ENCODE measurements around the gene NR4A1. TPM values are rescaled to one million over a fixed set of nuclear protein-coding genes. Genes with fewer than 3 reads are reported as not detected.

Gene NR4A1
- total RNA-seq, 2 experiments from 2014 or later = 25.3 to 29.0 TPM

DNA sequence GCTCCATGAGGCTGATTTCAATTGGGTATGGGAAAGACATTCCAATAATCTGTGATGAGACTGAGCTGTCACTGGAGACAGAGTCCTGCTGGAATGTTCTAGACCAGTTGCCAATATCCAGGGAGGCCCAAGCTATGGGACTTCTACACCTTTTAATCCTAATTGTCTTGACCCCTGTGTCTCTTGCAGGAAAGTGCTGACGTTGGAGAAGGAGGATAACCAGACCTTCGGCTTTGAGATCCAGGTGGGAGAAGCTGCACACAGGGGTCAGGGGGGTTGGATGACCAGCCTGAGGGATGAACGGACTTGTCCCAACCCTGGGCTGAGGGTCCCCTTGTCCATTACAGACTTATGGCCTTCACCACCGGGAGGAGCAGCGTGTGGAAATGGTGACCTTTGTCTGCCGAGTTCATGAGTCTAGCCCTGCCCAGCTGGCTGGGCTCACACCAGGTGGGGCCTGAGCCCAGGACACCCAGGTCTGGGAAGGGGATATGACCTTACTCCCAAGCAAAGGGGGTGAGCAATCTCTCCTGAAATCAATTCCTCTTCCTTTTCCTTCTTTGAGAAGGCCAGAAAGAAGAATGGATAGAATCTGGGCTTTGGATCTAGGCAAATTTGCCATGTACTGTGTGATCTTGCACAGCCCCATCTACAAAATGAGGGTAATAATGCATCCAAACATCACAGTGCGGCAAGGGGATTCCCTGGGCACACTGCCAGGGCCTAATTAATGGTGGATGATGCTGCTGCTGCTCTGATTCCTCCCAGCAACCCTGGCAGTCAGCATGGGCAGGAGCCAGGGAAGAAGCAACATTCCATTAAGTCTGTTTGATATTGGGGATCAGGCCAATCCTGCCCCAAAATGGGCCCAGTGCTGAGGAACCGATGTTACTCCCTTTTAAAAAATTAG is 40.3 kb upstream of the NR4A1 start:
- Histone ChIP-seq H4K20me1 (ENCODE audit: insufficient read depth, low read length) (no peaks in the 10 kb centered on the region), H3K9me3 (ENCODE audit: low read length) (no peaks in the 10 kb centered on the region), H3K36me3 (ENCODE audit: insufficient read depth, low read length) (no peaks in the 10 kb centered on the region), H3K27ac (ENCODE audit: low read depth, low read length, poor library complexity, severe bottlenecking) (no peak overlapping the region), H3K4me3 (ENCODE audit: low read depth, low read length, poor library complexity, severe bottlenecking) (no peak overlapping the region), H3K9me2 (ENCODE audit: insufficient read depth, low read length) (no peaks in the 10 kb centered on the region), H3K4me2 (ENCODE audit: low read length) (no peak overlapping the region), H3K79me2 (ENCODE audit: insufficient read depth, low read depth, low read length) (no peaks in the 10 kb centered on the region), H3K4me1 (ENCODE audit: insufficient read depth, low read length, poor library complexity, severe bottlenecking) (peaks cover 18% of the 10 kb centered on the region), H2AFZ (ENCODE audit: low read length) (no peak overlapping the region)
- DNase-seq (ENCODE audit: low spot score) = no peak
- intact Hi-C loops (cut with micrococcal nuclease; ENCODE audit: unreplicated experiment) = no loop called here
- no TSS peak for BruUV-seq (replicated peaks)
- POLR2A ChIA-PET = no interaction called here
- no peak for TF ChIP-seq EZH2phosphoT487 (IDR thresholded peaks at IDR 0.05; ENCODE audit: borderline replicate concordance, low read depth, low read length)
- TF ChIP-seq, protein P1, sequence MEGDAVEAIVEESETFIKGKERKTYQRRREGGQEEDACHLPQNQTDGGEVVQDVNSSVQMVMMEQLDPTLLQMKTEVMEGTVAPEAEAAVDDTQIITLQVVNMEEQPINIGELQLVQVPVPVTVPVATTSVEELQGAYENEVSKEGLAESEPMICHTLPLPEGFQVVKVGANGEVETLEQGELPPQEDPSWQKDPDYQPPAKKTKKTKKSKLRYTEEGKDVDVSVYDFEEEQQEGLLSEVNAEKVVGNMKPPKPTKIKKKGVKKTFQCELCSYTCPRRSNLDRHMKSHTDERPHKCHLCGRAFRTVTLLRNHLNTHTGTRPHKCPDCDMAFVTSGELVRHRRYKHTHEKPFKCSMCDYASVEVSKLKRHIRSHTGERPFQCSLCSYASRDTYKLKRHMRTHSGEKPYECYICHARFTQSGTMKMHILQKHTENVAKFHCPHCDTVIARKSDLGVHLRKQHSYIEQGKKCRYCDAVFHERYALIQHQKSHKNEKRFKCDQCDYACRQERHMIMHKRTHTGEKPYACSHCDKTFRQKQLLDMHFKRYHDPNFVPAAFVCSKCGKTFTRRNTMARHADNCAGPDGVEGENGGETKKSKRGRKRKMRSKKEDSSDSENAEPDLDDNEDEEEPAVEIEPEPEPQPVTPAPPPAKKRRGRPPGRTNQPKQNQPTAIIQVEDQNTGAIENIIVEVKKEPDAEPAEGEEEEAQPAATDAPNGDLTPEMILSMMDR (conservative IDR thresholded peaks at IDR 0.05; ENCODE audit: low read length) = no peak
- CTCF ChIA-PET (ENCODE audit: unreplicated experiment) = interaction anchor here (1.2 kb wide), 1 partner anchor 9 kb away, joined by 7 read pairs; no protein-coding TSS in a partner anchor

DNA sequence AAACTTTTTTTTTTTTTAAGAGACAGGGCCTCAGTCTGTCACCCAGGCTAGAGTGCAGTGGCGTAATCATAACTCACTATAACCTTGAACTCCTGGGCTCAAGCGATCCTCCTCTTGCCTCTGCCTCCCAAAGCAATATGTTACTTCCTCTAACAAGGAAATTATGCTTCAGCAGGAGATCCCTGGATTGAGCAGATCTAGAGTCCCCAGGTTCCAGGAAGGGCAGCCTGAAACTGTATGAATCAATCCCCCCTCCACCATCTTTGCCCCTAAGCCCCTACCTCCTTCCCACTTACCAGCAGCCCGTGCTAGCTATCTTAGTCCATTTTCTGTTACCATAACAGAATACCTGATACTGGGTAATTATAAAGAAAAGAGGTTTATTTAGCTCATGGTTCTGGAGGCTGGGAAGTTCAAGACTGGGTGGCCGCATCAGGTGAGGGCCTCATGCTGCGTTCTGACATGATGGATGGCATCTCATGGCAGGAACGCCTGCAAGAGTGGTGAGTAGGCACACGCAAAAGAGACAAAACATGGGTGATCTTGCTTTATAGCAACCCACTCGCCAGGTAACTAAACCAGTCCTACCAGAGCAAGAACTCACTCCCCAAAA is 39.5 kb upstream of the NR4A1 start:
- Histone ChIP-seq H2AFZ (ENCODE audit: low read length) (no peak overlapping the region), H3K9me3 (ENCODE audit: low read length) (no peaks in the 10 kb centered on the region), H3K4me3 (ENCODE audit: low read depth, low read length, poor library complexity, severe bottlenecking) (no peak overlapping the region), H3K79me2 (ENCODE audit: insufficient read depth, low read depth, low read length) (no peaks in the 10 kb centered on the region), H3K9me2 (ENCODE audit: insufficient read depth, low read length) (no peaks in the 10 kb centered on the region), H4K20me1 (ENCODE audit: insufficient read depth, low read length) (no peaks in the 10 kb centered on the region), H3K36me3 (ENCODE audit: insufficient read depth, low read length) (no peaks in the 10 kb centered on the region), H3K4me2 (ENCODE audit: low read length) (no peak overlapping the region), H3K27ac (ENCODE audit: low read depth, low read length, poor library complexity, severe bottlenecking) (no peak overlapping the region), H3K4me1 (ENCODE audit: insufficient read depth, low read length, poor library complexity, severe bottlenecking) (peaks cover 11% of the 10 kb centered on the region)
- intact Hi-C loops (cut with micrococcal nuclease; ENCODE audit: unreplicated experiment) = no loop called here
- CTCF ChIA-PET (ENCODE audit: unreplicated experiment) = no interaction called here
- DNase-seq (ENCODE audit: low spot score) = no peak
- POLR2A ChIA-PET = interaction anchor here (0.7 kb wide), 1 partner anchor 9 kb away, joined by 3 read pairs; no protein-coding TSS in a partner anchor
- no TSS peak for BruUV-seq (replicated peaks)
- TF ChIP-seq EZH2phosphoT487 (IDR thresholded peaks at IDR 0.05; ENCODE audit: borderline replicate concordance, low read depth, low read length) = no peak
- TF ChIP-seq, protein P1 (conservative IDR thresholded peaks at IDR 0.05; ENCODE audit: low read length) = no peak

All from OCI-LY7 (cell line).